AG04449 (cell line): ENCODE results near the gene PPP3R1.
A peak's percentile ranks its signal among the peaks of the same experiment; 100 is the strongest.

ENCODE experiments used
- CTCF ChIA-PET: fragments of 350-600 bp; formaldehyde crosslinking; extraction: SDS; loops from one replicate; lab custom pipeline; 2021; ENCODE audit warnings: antibody characterized with exemption; lab: Yijun Ruan, JAX
- POLR2A ChIA-PET: fragments of 400-600, 350-600 bp; formaldehyde crosslinking; extraction: SDS; loops from one replicate; lab custom pipeline; 2020; ENCODE audit warnings: antibody characterized with exemption, inconsistent platforms; lab: Yijun Ruan, JAX
- DNase-seq: peaks from one replicate; pipeline ENCODE4 v3.0.0-alpha.2; 2010; ENCODE audit warnings: low read depth, low spot score
- H3K4me3 ChIP-seq: 2 replicates; pipeline ENCODE4 v1.5.1; 2011; ENCODE audit warnings: low read depth, mild to moderate bottlenecking, control low read depth, low read length
- CTCF ChIP-seq: IDR thresholded peaks from one replicate; pipeline ENCODE4 v1.5.1; 2011; ENCODE audit warnings: mild to moderate bottlenecking, moderate library complexity, low read length, control low read depth, inconsistent platforms; ENCODE audit not compliant: insufficient read depth; ENCODE audit errors: missing control alignments

Gene PPP3R1

GRCh38 chr2:68292108-68292710, 39.9 kb upstream of the PPP3R1 start:
- DNase-seq, result no peak
- ChIA-PET CTCF (interaction anchor here (0.9 to 4.7 kb wide), 17 partner anchors 9 to 172 kb away, joined by 3 to 31 read pairs (median 6); no protein-coding TSS in a partner anchor), POLR2A (no interaction called here)
- peak; percentile 62 for TF ChIP-seq CTCF
- H3K4me3 ChIP-seq, result no peak overlapping the region

- no peak for TF ChIP-seq CTCF
- ChIA-PET POLR2A (no interaction called here), CTCF (interaction anchor here (0.9 to 12.3 kb wide), 12 partner anchors 9 to 171 kb away, joined by 3 to 131 read pairs (median 7); no protein-coding TSS in a partner anchor)
- H3K4me3 ChIP-seq, result no peak overlapping the region
- DNase-seq, result no peak
These were observed 39.0 kb upstream of the PPP3R1 start for GRCh38 chr2:68291314-68291713.

- ChIA-PET CTCF (interaction anchor here (0.9 to 12.3 kb wide), 9 partner anchors 8 to 169 kb away, joined by 3 to 131 read pairs (median 6); no protein-coding TSS in a partner anchor), POLR2A (no interaction called here)
- no peak for TF ChIP-seq CTCF
- DNase-seq, result no peak
- H3K4me3 ChIP-seq, result no peak overlapping the region
These were observed 38.6 kb upstream of the PPP3R1 start for GRCh38 chr2:68290901-68291300.

- POLR2A ChIA-PET, result no interaction called here
- CTCF ChIA-PET, result interaction anchor here (1.0 to 12.3 kb wide), 5 partner anchors 9 to 166 kb away, joined by 4 to 131 read pairs (median 10); no protein-coding TSS in a partner anchor
- no peak for DNase-seq
- TF ChIP-seq CTCF, result no peak
- no peak overlapping the region for H3K4me3 ChIP-seq
These were observed 35.5 kb upstream of the PPP3R1 start for GRCh38 chr2:68287580-68288441.

- TF ChIP-seq CTCF, result no peak
- CTCF ChIA-PET, result interaction anchor here (0.9 to 12.3 kb wide), 13 partner anchors 8 to 162 kb away, joined by 3 to 131 read pairs (median 11); no protein-coding TSS in a partner anchor
- POLR2A ChIA-PET, result interaction anchor here (0.8 kb wide), 1 partner anchor 35 kb away, joined by 3 read pairs; the partner anchor contains the start of gene CNRIP1
- no peak overlapping the region for H3K4me3 ChIP-seq
- peak; percentile 67 for DNase-seq
These were observed 32.6 kb upstream of the PPP3R1 start for GRCh38 chr2:68284896-68285295.
